ENCODE results near the gene GPS2. TPM values are rescaled to one million over a fixed set of nuclear protein-coding genes. Genes with fewer than 3 reads are reported as not detected.

Gene GPS2
- total and polyA plus RNA-seq, 2 experiments from 2014 or later: 34.5 to 103 TPM

DNA sequence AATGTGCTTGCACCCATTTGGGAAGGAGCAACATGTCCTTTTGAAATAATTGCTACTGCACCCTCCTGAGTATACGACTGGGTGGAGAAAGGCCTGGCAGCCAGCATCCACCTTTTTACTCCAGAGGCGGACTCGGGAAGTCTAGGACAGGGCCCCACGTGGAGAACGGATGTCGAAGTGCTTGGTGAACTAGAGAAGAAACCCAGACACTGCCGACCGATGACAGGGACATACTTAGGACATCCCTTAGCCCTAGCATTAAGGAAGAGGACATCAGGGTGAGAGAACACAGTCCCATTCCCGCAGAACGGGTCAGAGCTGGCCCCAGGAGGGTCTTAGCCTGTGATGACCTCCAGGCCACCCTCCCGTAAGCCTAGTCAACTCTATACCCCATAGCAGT is 24.5 kb downstream of the GPS2 start:
- H4K20me1 ChIP-seq (ENCODE audit: insufficient read depth, poor library complexity, severe bottlenecking): no peaks in the 10 kb centered on the region
- no peak overlapping the region for H3K27ac ChIP-seq
- 79% methylated on average over 11 of the region's 11 CpGs for WGBS (ENCODE audit: low lambda C conversion rate, missing lambda C conversion rate)
- H3K4me3 ChIP-seq: no peak overlapping the region
- no peak overlapping the region for H3K4me2 ChIP-seq
- no peak for DNase-seq (ENCODE audit: low spot score)
- TF ChIP-seq CTCF (IDR thresholded peaks at IDR 0.05; ENCODE audit: poor library complexity): no peak
- TF ChIP-seq EZH2phosphoT487 (IDR thresholded peaks at IDR 0.05; ENCODE audit: low read depth, severe bottlenecking, unreplicated experiment): no peak
- TF ChIP-seq EZH2 (IDR thresholded peaks at IDR 0.05; ENCODE audit: borderline replicate concordance): no peak
- H3K4me1 ChIP-seq (ENCODE audit: insufficient read depth): peaks cover 24% of the 10 kb centered on the region
- no peak overlapping the region for H2AFZ ChIP-seq
- H3K9me3 ChIP-seq (ENCODE audit: low read depth): no peaks in the 10 kb centered on the region
- H3K36me3 ChIP-seq (replicated peaks; ENCODE audit: insufficient read depth, low read depth): no peaks in the 10 kb centered on the region
- H3K27me3 ChIP-seq: no peaks in the 10 kb centered on the region
- H3K79me2 ChIP-seq: no peaks in the 10 kb centered on the region
- H3K9me2 ChIP-seq (replicated peaks; ENCODE audit: insufficient read depth): no peaks in the 10 kb centered on the region

DNA sequence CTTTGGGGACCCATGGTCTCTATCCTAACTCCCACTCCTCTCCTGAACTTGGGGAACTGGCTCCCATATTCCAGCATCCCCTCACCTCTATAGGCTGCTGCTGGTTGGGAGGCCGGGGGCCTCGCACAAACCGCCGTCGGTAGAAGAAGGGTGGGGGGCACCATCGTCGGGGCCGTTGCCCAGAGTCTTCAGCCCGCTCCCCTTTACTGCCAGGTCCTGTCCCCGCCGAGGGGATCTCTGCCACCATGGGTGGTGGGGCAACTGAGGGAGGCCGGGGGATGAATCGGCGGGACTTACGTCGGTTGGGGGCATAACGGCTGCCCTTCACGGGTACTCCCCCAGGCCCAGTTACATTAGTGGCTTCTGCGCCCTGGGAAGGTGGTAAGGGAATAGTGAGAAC is 25.0 kb downstream of the GPS2 start:
- Histone ChIP-seq H3K27me3 (no peaks in the 10 kb centered on the region), H3K27ac (no peak overlapping the region), H3K9me3 (ENCODE audit: low read depth) (no peaks in the 10 kb centered on the region), H2AFZ (no peak overlapping the region), H4K20me1 (ENCODE audit: insufficient read depth, poor library complexity, severe bottlenecking) (no peaks in the 10 kb centered on the region), H3K4me2 (no peak overlapping the region), H3K9me2 (replicated peaks; ENCODE audit: insufficient read depth) (no peaks in the 10 kb centered on the region), H3K4me1 (ENCODE audit: insufficient read depth) (peaks cover 24% of the 10 kb centered on the region), H3K4me3 (no peak overlapping the region), H3K79me2 (no peaks in the 10 kb centered on the region), H3K36me3 (replicated peaks; ENCODE audit: insufficient read depth, low read depth) (no peaks in the 10 kb centered on the region)
- DNase-seq (ENCODE audit: low spot score): no peak
- WGBS (ENCODE audit: low lambda C conversion rate, missing lambda C conversion rate): 96% methylated on average over 19 of the region's 19 CpGs
- TF ChIP-seq EZH2phosphoT487 (IDR thresholded peaks at IDR 0.05; ENCODE audit: low read depth, severe bottlenecking, unreplicated experiment) (no peak), CTCF (IDR thresholded peaks at IDR 0.05; ENCODE audit: poor library complexity) (no peak), EZH2 (IDR thresholded peaks at IDR 0.05; ENCODE audit: borderline replicate concordance) (no peak)

DNA sequence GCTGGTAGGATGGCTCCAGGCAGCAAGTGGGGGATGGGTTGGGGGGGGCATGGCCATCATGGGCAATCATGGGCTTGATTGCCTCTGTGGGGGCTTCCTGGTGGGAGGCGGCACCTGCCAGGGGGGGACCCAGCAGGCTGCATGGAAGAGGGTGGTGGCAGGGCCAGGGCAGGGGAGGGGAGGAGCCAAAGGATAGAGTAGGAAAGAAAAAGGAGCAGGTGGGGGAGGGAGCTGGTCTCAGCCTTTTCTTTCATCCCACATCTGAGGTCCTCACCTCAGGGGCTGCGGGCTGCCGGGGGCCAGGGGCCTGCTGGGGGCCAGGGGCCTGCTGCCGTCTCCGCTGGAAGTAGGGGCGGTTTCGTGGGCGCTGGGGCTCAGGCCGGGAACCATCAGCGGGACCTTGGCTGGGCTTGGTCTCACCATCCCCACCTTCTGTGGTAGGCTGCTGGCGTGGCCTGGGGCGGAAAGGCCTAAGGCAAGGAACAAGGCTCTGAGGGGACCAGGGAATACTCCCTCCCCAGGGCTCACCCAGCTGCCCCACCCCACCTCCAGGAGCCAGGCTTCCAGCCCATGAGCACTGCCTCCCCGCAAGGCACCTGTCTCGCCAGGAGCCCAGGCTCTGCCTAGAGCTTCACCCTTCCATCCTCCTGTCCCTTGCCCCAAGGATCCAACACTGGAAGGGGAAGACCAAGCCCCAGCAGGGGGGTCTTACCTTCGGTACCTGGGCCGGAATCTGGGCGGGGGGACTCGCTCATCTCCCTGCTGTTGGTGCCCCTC is 25.7 kb downstream of the GPS2 start:
- H3K27me3 ChIP-seq: no peaks in the 10 kb centered on the region
- H3K4me3 ChIP-seq: no peak overlapping the region
- H3K27ac ChIP-seq: no peak overlapping the region
- H3K4me1 ChIP-seq (ENCODE audit: insufficient read depth): peaks cover 19% of the 10 kb centered on the region
- no peak for DNase-seq (ENCODE audit: low spot score)
- no peak for TF ChIP-seq EZH2 (IDR thresholded peaks at IDR 0.05; ENCODE audit: borderline replicate concordance)
- TF ChIP-seq CTCF (IDR thresholded peaks at IDR 0.05; ENCODE audit: poor library complexity): no peak
- TF ChIP-seq EZH2phosphoT487 (IDR thresholded peaks at IDR 0.05; ENCODE audit: low read depth, severe bottlenecking, unreplicated experiment): no peak
- H3K9me3 ChIP-seq (ENCODE audit: low read depth): no peaks in the 10 kb centered on the region
- no peak overlapping the region for H3K4me2 ChIP-seq
- H3K36me3 ChIP-seq (replicated peaks; ENCODE audit: insufficient read depth, low read depth): no peaks in the 10 kb centered on the region
- H4K20me1 ChIP-seq (ENCODE audit: insufficient read depth, poor library complexity, severe bottlenecking): no peaks in the 10 kb centered on the region
- H3K9me2 ChIP-seq (replicated peaks; ENCODE audit: insufficient read depth): no peaks in the 10 kb centered on the region
- H3K79me2 ChIP-seq: no peaks in the 10 kb centered on the region
- WGBS (ENCODE audit: low lambda C conversion rate, missing lambda C conversion rate): 97% methylated on average over 7 of the region's 18 CpGs
- H2AFZ ChIP-seq: no peak overlapping the region

Data from hepatocyte (in vitro differentiated cells).